Panc1 (cell line): ENCODE measurements around the gene NRGN. TPM values are rescaled to one million over a fixed set of nuclear protein-coding genes. Genes with fewer than 3 reads are reported as not detected.

Experiments
- ATAC-seq: fragments of 200-7000 bp; cut with Tn5 transposase; 2 replicates; pipeline ENCODE4 v1.9.1; 2020; ENCODE audit warnings: mild to moderate bottlenecking, moderate library complexity
- BruUV-seq: library from RNA; stranded (reverse); fragments of 400-500 nt; replicated peaks from 2 replicates; lab custom pipeline; 2021; lab: Mats Ljungman, UMichigan
- CTCF ChIA-PET: fragments of 300-600 bp; sonication (Branson Sonifier 250); formaldehyde crosslinking; loops from one replicate; lab custom pipeline; 2022; ENCODE audit warnings: antibody characterized with exemption; lab: Charles Lee
- POLR2A ChIA-PET: fragments of 300-600 bp; sonication (Branson Sonifier 250); formaldehyde crosslinking; loops from one replicate; lab custom pipeline; 2022; ENCODE audit warnings: antibody characterized with exemption; lab: Charles Lee
- DNase-seq: peaks from one replicate; pipeline ENCODE4 v3.0.0-alpha.2; 2010; ENCODE audit warnings: low read depth, low spot score
- H3K27ac ChIP-seq: 2 replicates; pipeline ENCODE4 v1.5.1; 2011; ENCODE audit warnings: mild to moderate bottlenecking, low read length, inconsistent platforms
- H3K27me3 ChIP-seq: fragments of 200-500 bp; sonication (Bioruptor generic); 2 replicates; pipeline ENCODE4 v1.6.0; 2014; ENCODE audit warnings: low read length, inconsistent platforms; ENCODE audit not compliant: control insufficient read depth, insufficient read depth
- H3K36me3 ChIP-seq: fragments of 200-500 bp; sonication (Bioruptor generic); 2 replicates; pipeline ENCODE4 v1.5.1; 2014; ENCODE audit warnings: inconsistent platforms, mild to moderate bottlenecking, low read length, moderate library complexity; ENCODE audit not compliant: control insufficient read depth, insufficient read depth
- H3K4me1 ChIP-seq: 2 replicates; pipeline ENCODE4 v1.5.1; 2011; ENCODE audit warnings: inconsistent platforms, mild to moderate bottlenecking, low read length, moderate library complexity; ENCODE audit not compliant: control insufficient read depth, insufficient read depth
- H3K4me3 ChIP-seq, 2 experiments: 2 replicates each; pipeline ENCODE4 v1.5.1; 2011 to 2012; ENCODE audit warnings: low read depth in 2 of 2, low read length in 2 of 2, mild to moderate bottlenecking in 2 of 2, inconsistent platforms in 1 of 2, moderate library complexity in 1 of 2
- H3K9me3 ChIP-seq: fragments of 200-500 bp; sonication (Bioruptor generic); 2 replicates; pipeline ENCODE4 v1.5.1; 2014; ENCODE audit warnings: low read depth, mild to moderate bottlenecking, inconsistent platforms, low read length, moderate library complexity; ENCODE audit not compliant: control insufficient read depth, insufficient read depth
- CTCF ChIP-seq: fragments of 450-650 bp; IDR thresholded peaks from 2 replicates; pipeline ENCODE4 v1.5.1; 2017; ENCODE audit warnings: mild to moderate bottlenecking
- POLR2AphosphoS5 ChIP-seq: IDR thresholded peaks from 2 replicates; pipeline ENCODE4 v1.6.1; 2012; ENCODE audit warnings: mild to moderate bottlenecking, low read depth, low read length, moderate library complexity
- REST ChIP-seq, 2 experiments: IDR thresholded peaks; 2 replicates each; pipeline ENCODE4 v1.6.1; 2011 to 2012; ENCODE audit warnings: low read depth in 2 of 2, control low read depth in 1 of 2, low read length in 1 of 2, mild to moderate bottlenecking in 1 of 2, moderate library complexity in 1 of 2; ENCODE audit not compliant: insufficient read depth in 1 of 2
- SIN3A ChIP-seq: IDR thresholded peaks from 2 replicates; pipeline ENCODE4 v1.6.1; 2012; ENCODE audit warnings: low read depth, mild to moderate bottlenecking, low read length, moderate library complexity, borderline replicate concordance; ENCODE audit not compliant: insufficient read depth
- TCF7L2 ChIP-seq: IDR thresholded peaks from 2 replicates; pipeline ENCODE4 v1.6.1; 2011; ENCODE audit warnings: mild to moderate bottlenecking, low read depth, low read length, inconsistent platforms
- in situ Hi-C: cut with HindIII; loops from 2 replicates; pipeline ENCODE4 v1.10.0; 2016; ENCODE audit warnings: low sequenced_read_pairs, low pct_unique_long_range_greater_than_20kb
- intact Hi-C: fragments of 100-400 bp; cut with micrococcal nuclease; formaldehyde crosslinking; loops from one replicate; pipeline ENCODE4 v1.10.0; 2022; ENCODE audit not compliant: unreplicated experiment
- total RNA-seq: library from RNA; stranded (reverse); gene quantifications from one replicate; pipeline ENCODE4 v1.2.1, GENCODE V29; 2021; ENCODE audit not compliant: unreplicated experiment

NRGN gene
- total RNA-seq, 1 experiment from 2014 or later, result 5.7 TPM

- BruUV-seq, result no TSS peak
- TF ChIP-seq SIN3A (no peak), TCF7L2 (no peak), POLR2AphosphoS5 (no peak), CTCF (no peak), REST (IDR thresholded peaks at IDR 0.05; ENCODE audit: insufficient read depth in 1 of 2, low read depth in 2 of 2, low read length in 1 of 2) (no peak)
- Histone ChIP-seq H3K4me1 (no peaks in the 10 kb centered on the region), H3K4me3 (no peak overlapping the region), H3K27ac (no peak overlapping the region), H3K9me3 (no peaks in the 10 kb centered on the region), H3K27me3 (peaks cover 22% of the 10 kb centered on the region), H3K36me3 (no peaks in the 10 kb centered on the region)
- intact Hi-C loops (no loop called here), in situ Hi-C loops (no loop called here)
- ChIA-PET POLR2A (no interaction called here), CTCF (no interaction called here)
- ATAC-seq (no peak), DNase-seq (no peak)
These were observed 12.3 kb upstream of the NRGN start for GRCh38 chr11:124727474-124727873.

GRCh38 chr11:124728134-124728533, 11.6 kb upstream of the NRGN start:
- H3K9me3 ChIP-seq, result no peaks in the 10 kb centered on the region
- no peaks in the 10 kb centered on the region for H3K4me1 ChIP-seq
- H3K27me3 ChIP-seq, result peaks cover 19% of the 10 kb centered on the region
- ChIA-PET CTCF (interaction anchor here (0.6 kb wide), 1 partner anchor 38 kb away, joined by 7 read pairs; no protein-coding TSS in a partner anchor), POLR2A (no interaction called here)
- no peaks in the 10 kb centered on the region for H3K36me3 ChIP-seq
- no TSS peak for BruUV-seq
- H3K27ac ChIP-seq, result no peak overlapping the region
- DNase-seq (no peak), ATAC-seq (no peak)
- intact Hi-C loops (no loop called here), in situ Hi-C loops (no loop called here)
- no peak overlapping the region for H3K4me3 ChIP-seq
- TF ChIP-seq CTCF, result no peak
- no peak for TF ChIP-seq TCF7L2
- no peak for TF ChIP-seq POLR2AphosphoS5
- TF ChIP-seq SIN3A, result no peak
- TF ChIP-seq REST (IDR thresholded peaks at IDR 0.05; ENCODE audit: insufficient read depth in 1 of 2, low read depth in 2 of 2, low read length in 1 of 2), result no peak
